Mucosa of descending colon (tissue), 3 donors: ENCODE measurements around the gene LIPE. TPM values are rescaled to one million over a fixed set of nuclear protein-coding genes. Genes with fewer than 3 reads are reported as not detected.
A peak's percentile ranks its signal among the peaks of the same experiment; 100 is the strongest.

Source experiments
- ATAC-seq: fragments of 200-7000 bp; cut with Tn5 transposase; one replicate; pipeline ENCODE4 v1.9.1; 2020; ENCODE audit warnings: mild to moderate bottlenecking, moderate library complexity
- DNase-seq, 3 donors: peaks; one replicate each; pipeline ENCODE4 v3.0.0-alpha.2; 2020
- H3K36me3 ChIP-seq: fragments of 200-600 bp; one replicate; pipeline ENCODE4 v1.8.0; 2021; ENCODE audit warnings: low read depth, mild to moderate bottlenecking
- H3K4me1 ChIP-seq: fragments of 200-600 bp; one replicate; pipeline ENCODE4 v1.8.0; 2021; ENCODE audit warnings: low read depth, mild to moderate bottlenecking
- H3K4me3 ChIP-seq: fragments of 200-600 bp; one replicate; pipeline ENCODE4 v1.8.0; 2021; ENCODE audit warnings: mild to moderate bottlenecking
- H3K9me3 ChIP-seq: fragments of 200-600 bp; one replicate; pipeline ENCODE4 v1.8.0; 2021; ENCODE audit warnings: mild to moderate bottlenecking
- CTCF ChIP-seq: fragments of 200-600 bp; IDR thresholded peaks from one replicate; pipeline ENCODE4 v1.8.0; 2022; ENCODE audit warnings: antibody characterized with exemption, mild to moderate bottlenecking
- intact Hi-C, 2 donors: fragments of 100-400 bp; cut with DNase I in 1 of 2; cut with micrococcal nuclease in 1 of 2; formaldehyde crosslinking; loops; one replicate each; pipeline versions ENCODE4 v1.11.0 to v1.11.1; 2022; cut with DNase I, micrococcal nuclease
- total RNA-seq, 3 donors: library from RNA; stranded (reverse); fragmentation: NEBNext Ultra II Directional in 2 of 3; extraction: Animal tissue kit (Norgen Biotek cat#: 25700) in 2 of 3; gene quantifications; one replicate each; pipeline versions ENCODE4 v1.2.1 to v1.2.4, GENCODE V29; 2021 to 2023
- donor health status: DM: no; HTN: no; CAD: no; lungs with moderate emphysema.
- donor health status: DM: no; HTN: no; CAD: no.
- donor health status: DM: no; HTN: yes; CAD: no.

The LIPE gene
- total RNA-seq, 3 donors from 2014 or later: 7.9 to 11.7 (median 10.0) TPM

GRCh38 chr19:42396381-42397262, 30.6 kb downstream of the LIPE start:
- TF ChIP-seq CTCF: peak; percentile 17
- intact Hi-C loops: no loop called here
- ATAC-seq: peak; percentile 97
- Histone ChIP-seq H3K4me1 (peaks cover 20% of the 10 kb centered on the region), H3K36me3 (no peaks in the 10 kb centered on the region), H3K9me3 (no peaks in the 10 kb centered on the region), H3K4me3 (peak overlapping the region; percentile 37)
- peak; percentile 98 to 100 (median 99) for DNase-seq

- intact Hi-C loops: no loop called here
- no peak for TF ChIP-seq CTCF
These were observed 32.4 kb downstream of the LIPE start for GRCh38 chr19:42394751-42395150.

GRCh38 chr19:42392165-42392564, 35.0 kb downstream of the LIPE start:
- no peak for TF ChIP-seq CTCF
- intact Hi-C loops: no loop called here
- ATAC-seq: no peak

More at GRCh38 chr19:42394751-42395150, 32.4 kb downstream of the LIPE start:
- no peaks in the 10 kb centered on the region for H3K9me3 ChIP-seq
- no peak overlapping the region for H3K4me3 ChIP-seq
- H3K36me3 ChIP-seq: no peaks in the 10 kb centered on the region
- ATAC-seq (no peak), DNase-seq (no peak)
- H3K4me1 ChIP-seq: peaks cover 13% of the 10 kb centered on the region

GRCh38 chr19:42389899-42390298, 37.3 kb downstream of the LIPE start, which contains the start of gene CNFN:
CNFN (minus strand) TSS chr19:42390297; CDS start chr19:42389037, 1,260 bp downstream.
- no peaks in the 10 kb centered on the region for H3K36me3 ChIP-seq
- intact Hi-C loops: no loop called here
- DNase-seq (no peak), ATAC-seq (no peak)
- TF ChIP-seq CTCF: no peak
- H3K9me3 ChIP-seq: no peaks in the 10 kb centered on the region
- peaks cover 7% of the 10 kb centered on the region for H3K4me1 ChIP-seq
- no peak within 1 kb of the TSS for H3K4me3 ChIP-seq

More at GRCh38 chr19:42392165-42392564, 35.0 kb downstream of the LIPE start:
- DNase-seq: no peak
- no peaks in the 10 kb centered on the region for H3K36me3 ChIP-seq
- H3K9me3 ChIP-seq: no peaks in the 10 kb centered on the region
- H3K4me3 ChIP-seq: no peak overlapping the region
- H3K4me1 ChIP-seq: peaks cover 10% of the 10 kb centered on the region

GRCh38 chr19:42388851-42389489, 38.2 kb downstream of the LIPE start:
- ATAC-seq (no peak), DNase-seq (no peak)
- peaks cover 7% of the 10 kb centered on the region for H3K4me1 ChIP-seq
- no peak for TF ChIP-seq CTCF
- H3K36me3 ChIP-seq: no peaks in the 10 kb centered on the region
- intact Hi-C loops: no loop called here
- no peaks in the 10 kb centered on the region for H3K9me3 ChIP-seq
- no peak overlapping the region for H3K4me3 ChIP-seq
